Effector memory CD8-positive, alpha-beta T cell (primary cell): Measurements from ENCODE around the gene PWWP2B.
A peak's percentile ranks its signal among the peaks of the same experiment; 100 is the strongest.

Experiments used
- ATAC-seq: fragments of 150-1000 bp; cut with Tn5 transposase; replicated peaks from 2 replicates; pipeline ENCODE4 v1.10.0; 2021; ENCODE audit warnings: mild to moderate bottlenecking, moderate library complexity
- DNase-seq, 3 experiments: peaks; one replicate each; pipeline ENCODE4 v3.0.0; 2021
- H3K27ac Mint-ChIP-seq, 2 donors: one replicate each; pipeline ENCODE4 v1.8.0; 2022; ENCODE audit warnings: mild to moderate bottlenecking in 2 of 2, mixed read lengths in 2 of 2, moderate library complexity in 2 of 2
- H3K27me3 Mint-ChIP-seq, 2 donors: one replicate each; pipeline ENCODE4 v1.8.0; 2022; ENCODE audit warnings: mixed read lengths in 2 of 2
- H3K36me3 Mint-ChIP-seq: one replicate; pipeline ENCODE4 v1.8.0; 2022; ENCODE audit warnings: mild to moderate bottlenecking, moderate library complexity, mixed read lengths; ENCODE audit not compliant: insufficient read depth
- H3K4me1 Mint-ChIP-seq, 2 donors: one replicate each; pipeline ENCODE4 v1.8.0; 2022; ENCODE audit warnings: low read depth in 2 of 2, mixed read lengths in 2 of 2
- H3K4me3 Mint-ChIP-seq, 2 donors: one replicate each; pipeline ENCODE4 v1.8.0; 2022; ENCODE audit warnings: mild to moderate bottlenecking in 2 of 2, mixed read lengths in 2 of 2, moderate library complexity in 2 of 2
- H3K9me3 Mint-ChIP-seq, 2 donors: one replicate each; pipeline ENCODE4 v1.8.0; 2022; ENCODE audit warnings: mixed read lengths in 2 of 2

The PWWP2B gene

DNA sequence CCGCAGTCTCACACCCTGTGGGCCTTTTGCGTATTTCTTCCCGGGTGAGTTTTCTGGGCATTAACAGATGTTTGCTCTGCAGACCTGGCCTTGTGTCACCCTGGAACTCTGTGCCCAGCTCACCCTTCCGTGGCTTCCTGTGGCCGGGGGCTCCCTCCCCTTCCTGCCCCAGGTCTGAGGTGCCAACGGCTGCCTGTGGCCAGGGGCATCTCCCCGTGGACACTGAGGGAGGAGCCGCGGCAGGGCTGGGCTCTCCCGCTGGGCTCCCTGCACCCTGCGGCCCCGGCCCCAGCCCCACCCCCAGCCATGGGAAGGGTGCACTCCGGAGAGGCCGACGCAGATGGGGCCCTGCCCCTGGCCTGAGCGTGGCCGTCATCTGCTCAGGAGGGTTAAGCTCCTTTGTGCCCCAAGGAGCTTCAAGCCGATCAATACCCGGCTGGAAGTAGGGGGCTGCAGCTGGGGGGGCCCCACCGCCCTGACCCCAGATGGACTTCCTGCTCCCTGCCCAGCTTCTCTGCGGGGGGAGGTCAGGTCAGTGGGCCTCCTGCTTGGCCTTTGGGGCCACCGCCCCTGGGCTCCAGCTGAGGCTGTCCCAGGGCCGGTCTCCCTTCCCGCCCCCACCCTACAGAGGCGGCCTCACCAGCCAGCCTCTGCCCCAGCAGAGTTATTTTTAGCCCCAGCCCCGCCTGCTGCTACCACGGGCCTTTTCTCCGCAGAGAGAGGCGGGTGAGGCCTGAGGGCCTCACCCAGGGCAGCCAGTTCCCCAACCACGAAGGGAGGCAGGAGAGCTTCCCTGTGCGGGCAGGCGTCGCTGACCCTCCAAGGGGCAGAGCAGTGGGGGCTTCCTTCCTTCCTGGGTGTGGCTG, 24.2 kb downstream of the PWWP2B start:
- Mint-ChIP-seq H3K27me3 (no peaks in the 10 kb centered on the region), H3K36me3 (peaks cover 16% of the 10 kb centered on the region), H3K4me1 (peaks cover 10 to 13% of the 10 kb centered on the region in 2 donors), H3K4me3 (peak overlapping the region in 1 of 2 donors; percentile 49), H3K27ac (peak overlapping the region; percentile 56 to 83), H3K9me3 (no peaks in the 10 kb centered on the region)
- DNase-seq (no peak), ATAC-seq (peak; percentile 71)

DNA sequence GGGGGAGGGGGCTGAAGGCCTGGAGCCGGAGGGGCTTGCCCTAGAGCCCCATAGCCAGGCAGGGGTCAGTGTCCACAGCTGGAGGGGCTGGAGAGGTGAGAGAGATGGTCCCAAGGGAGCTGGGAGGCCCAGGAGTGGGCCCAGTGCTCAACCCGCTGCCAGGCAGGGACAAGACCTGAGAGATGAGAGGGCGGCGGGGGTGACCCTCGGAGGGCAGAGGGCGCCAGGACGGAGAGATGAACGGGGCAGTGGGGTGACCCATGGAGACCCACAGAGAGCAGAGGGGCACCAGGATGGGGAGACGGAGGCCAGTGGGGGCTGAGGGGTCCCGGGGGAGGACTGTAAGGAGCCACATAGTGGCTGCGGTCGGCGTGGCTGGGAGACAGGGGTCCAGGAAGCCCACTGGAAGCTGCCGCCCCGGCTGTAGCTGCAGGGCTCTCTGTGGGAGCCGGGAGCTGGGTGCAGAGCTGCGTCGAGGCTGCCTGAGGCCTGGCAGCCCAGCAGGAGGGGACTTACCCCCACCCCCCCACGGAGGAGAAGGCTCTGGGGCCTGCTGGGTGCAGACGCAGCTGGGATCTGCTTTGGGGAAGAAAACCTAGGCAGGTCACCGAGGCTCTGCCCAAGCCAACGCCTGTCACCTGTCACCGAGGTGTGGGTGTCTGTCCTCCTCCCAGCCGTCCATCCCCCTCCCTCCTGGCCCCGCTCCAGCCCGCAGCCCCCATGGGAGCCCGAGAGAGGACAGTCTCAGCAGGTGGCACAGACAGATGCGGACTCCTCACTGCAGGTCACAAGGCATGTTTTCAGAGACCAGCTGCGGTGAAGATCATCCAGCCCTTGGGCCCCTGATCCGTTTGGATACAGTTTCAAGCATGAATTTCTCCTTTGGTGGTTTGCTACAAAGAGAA, 25.1 kb downstream of the PWWP2B start:
- peak overlapping the region; percentile 56 to 66 for H3K27ac Mint-ChIP-seq
- DNase-seq, result no peak

DNA sequence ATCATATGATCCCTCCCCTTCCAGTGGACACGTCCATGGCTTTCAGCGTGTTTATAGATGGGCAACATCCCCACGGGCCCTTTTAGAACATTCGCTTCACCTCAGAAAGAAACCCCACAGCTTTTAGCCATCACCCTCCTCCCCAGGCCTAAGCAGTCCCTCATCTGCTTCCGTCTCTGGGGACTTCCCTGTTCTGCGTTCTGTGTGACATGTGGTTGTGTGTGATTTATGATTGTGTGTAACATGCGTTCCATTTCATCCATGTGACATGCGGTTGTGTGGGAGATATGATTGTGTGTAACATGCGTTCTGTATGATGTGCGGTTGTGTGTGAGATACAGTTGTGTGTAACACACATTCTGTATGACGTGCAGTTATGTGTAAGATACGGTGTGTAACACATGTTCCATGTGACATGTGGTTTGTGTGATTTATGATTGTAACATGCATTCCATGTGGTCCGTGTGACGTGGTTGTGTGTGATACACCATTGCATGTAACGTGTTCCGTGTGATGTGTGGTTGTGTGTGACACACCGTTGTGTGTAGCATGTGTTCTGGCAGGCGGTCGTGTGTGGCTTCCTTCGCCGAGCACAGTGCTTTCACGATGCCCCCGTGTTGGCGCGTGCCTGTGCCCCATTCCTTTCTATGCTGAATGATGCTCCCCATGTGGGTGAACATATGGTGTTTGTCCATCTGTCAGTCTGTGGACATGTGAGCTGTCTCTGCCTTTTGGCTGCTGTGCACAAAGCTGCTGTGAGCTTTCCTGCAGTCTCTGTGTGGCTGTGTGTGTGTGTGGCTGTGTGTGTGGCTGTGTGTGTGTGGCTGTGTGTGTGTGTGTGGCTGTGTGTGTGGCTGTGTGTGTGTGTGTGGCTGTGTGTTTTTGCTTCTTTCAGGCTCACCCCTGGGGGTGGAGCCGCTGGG, 26.2 kb downstream of the PWWP2B start:
- H3K9me3 Mint-ChIP-seq, result no peaks in the 10 kb centered on the region
- H3K4me1 Mint-ChIP-seq, result peaks cover 10 to 13% of the 10 kb centered on the region in 2 donors
- H3K27ac Mint-ChIP-seq, result peak overlapping the region in 1 of 2 donors; percentile 29
- peak overlapping the region in 1 of 2 donors; percentile 12 for H3K4me3 Mint-ChIP-seq
- H3K36me3 Mint-ChIP-seq, result peaks cover 14% of the 10 kb centered on the region
- ATAC-seq, result no peak
- DNase-seq, result no peak
- no peaks in the 10 kb centered on the region for H3K27me3 Mint-ChIP-seq

More for the DNA sequence above, 25.1 kb downstream of the PWWP2B start:
- Mint-ChIP-seq H3K4me3 (peak overlapping the region in 1 of 2 donors; percentile 49), H3K4me1 (peaks cover 10 to 13% of the 10 kb centered on the region in 2 donors), H3K36me3 (peaks cover 14% of the 10 kb centered on the region), H3K27me3 (no peaks in the 10 kb centered on the region), H3K9me3 (no peaks in the 10 kb centered on the region)
- ATAC-seq, result no peak

DNA sequence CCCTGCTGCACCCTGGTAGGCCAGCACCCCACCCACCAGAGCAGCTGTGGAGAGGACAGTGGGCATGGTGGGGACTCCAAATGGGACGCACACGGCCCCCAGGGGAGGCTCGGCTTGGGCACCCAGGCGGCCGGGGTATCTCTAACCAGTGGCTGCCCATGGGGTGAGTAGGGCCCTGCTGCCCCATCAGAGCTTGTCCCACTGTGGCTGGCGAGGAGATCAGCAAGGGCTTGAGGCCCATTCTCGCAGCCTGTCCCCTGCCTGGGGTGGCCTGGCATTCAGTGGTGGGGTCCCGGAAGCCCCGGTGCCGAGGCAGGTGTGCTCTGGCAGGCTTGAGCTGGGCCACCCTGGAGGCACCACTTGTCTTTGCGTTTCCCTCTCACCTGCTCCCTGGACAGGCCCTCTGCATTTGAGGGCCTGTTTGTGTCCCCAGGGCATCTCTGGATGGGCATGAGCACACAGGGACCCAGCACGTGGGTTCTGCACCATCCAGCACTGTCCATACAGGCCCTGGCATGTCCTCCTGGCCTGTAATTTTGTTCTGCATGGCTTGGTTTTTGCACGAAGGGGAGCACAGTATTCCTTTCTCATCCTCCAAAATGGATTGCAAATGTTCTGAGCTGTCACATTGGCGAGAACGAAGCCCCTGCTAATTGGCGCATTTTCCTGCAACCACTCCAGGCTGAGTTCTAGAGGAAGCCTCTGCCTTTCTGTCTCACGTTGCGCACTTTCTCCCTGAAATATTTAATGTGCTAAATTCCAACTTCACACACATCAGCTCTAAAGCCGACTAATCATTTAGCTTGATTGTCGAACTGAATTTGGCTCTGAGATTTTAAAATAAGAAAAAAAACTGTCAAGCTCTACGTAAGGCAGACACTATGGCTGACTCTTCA, 27.2 kb downstream of the PWWP2B start:
- H3K4me3 Mint-ChIP-seq, result no peak overlapping the region
- no peak for DNase-seq
- H3K27me3 Mint-ChIP-seq, result no peaks in the 10 kb centered on the region
- ATAC-seq, result no peak
- H3K4me1 Mint-ChIP-seq, result peaks cover 10% of the 10 kb centered on the region in 2 donors
- peaks cover 14% of the 10 kb centered on the region for H3K36me3 Mint-ChIP-seq
- no peaks in the 10 kb centered on the region for H3K9me3 Mint-ChIP-seq
- no peak overlapping the region for H3K27ac Mint-ChIP-seq

DNA sequence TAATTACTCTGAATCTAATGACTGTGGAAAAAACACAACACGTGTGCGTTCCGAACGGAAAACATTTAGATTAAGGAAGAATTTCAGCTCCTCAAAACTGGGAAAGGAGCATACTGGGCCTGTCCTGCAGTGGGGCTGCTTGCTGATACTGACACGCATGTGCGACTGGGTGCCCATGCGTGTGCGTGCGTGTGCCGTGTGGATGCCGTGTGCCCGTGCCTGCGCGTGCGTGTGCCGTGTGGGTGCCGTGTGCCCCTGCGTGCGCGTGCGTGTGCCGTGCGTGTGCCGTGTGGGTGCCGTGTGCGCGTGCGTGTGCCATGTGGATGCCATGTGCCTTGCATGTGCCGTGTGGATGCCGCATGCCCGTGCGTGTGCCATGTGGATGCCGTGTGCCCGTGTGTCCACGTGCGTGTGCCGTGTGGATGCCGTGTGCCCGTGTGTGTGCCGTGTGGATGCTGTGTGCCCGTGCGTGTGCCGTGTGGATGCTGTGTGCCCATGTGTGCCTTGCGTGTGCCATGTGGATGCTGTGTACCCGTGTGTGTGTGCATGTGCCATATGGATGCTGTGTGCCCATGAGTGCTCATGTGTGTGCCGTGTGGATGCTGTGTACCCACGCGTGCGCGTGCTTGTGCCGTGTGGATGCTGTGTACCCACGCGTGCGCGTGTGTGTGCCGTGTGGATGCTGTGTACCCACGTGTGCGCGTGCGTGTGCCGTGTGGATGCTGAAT, 28.2 kb downstream of the PWWP2B start:
- Mint-ChIP-seq H3K27ac (no peak overlapping the region), H3K27me3 (no peaks in the 10 kb centered on the region), H3K4me1 (peaks cover 13 to 14% of the 10 kb centered on the region in 2 donors), H3K36me3 (peaks cover 10% of the 10 kb centered on the region), H3K4me3 (no peak overlapping the region), H3K9me3 (no peaks in the 10 kb centered on the region)
- no peak for DNase-seq
- ATAC-seq, result no peak

DNA sequence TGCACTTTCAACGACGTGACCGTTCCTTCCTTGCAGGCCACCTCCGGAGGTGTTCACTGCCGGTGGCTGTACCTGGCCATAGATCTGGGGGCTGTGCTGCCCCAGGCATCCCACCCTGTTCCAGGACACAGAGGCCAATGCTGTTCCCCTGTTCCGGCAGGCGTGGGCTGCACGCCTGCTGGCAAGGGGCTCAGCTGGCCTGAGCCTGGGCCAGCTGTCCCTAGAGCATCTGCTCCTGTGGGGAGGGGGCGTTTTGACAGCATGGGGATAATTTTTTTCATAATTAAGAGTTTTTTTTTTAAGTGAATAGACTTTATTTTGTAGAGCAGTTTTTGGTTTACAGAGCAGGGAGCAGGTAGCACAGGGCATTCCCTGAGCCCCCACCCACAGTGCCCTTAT, 28.8 kb downstream of the PWWP2B start:
- no peak overlapping the region for H3K27ac Mint-ChIP-seq
- H3K36me3 Mint-ChIP-seq, result peaks cover 10% of the 10 kb centered on the region
- peaks cover 11 to 15% of the 10 kb centered on the region in 2 donors for H3K4me1 Mint-ChIP-seq
- H3K4me3 Mint-ChIP-seq, result no peak overlapping the region
- DNase-seq, result no peak
- no peaks in the 10 kb centered on the region for H3K9me3 Mint-ChIP-seq
- no peak for ATAC-seq
- H3K27me3 Mint-ChIP-seq, result no peaks in the 10 kb centered on the region

DNA sequence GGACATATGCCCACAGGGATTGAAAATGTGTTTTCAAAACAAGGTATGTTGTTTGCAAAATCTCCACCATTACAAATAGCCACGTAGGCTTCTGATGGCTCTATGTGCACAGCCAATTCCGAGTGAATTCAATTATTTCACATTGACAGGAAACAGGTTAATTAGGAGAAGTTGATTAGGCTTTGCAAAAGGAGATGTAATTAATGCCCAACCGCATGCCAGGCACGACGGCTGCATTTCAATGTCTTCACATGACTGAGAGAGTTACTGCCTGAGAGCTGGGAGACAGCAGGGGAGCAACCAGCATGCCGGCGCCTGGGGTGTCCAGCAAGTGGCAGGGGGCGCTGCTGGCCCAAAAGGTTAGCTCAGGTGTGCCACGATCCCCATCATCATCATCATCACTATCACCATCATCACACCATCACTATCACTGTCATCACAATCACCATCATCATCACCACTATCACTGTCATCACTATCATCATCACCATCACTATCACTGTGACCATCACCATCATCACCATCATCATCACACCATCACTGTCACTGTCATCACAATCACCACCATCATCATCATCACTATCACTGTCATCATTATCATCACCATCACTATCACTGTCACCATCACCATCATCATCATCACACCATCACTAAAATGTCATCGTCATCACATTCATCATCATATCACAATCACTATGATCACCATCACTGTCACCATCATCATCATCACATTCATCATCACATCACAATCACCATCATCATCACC, 30.2 kb downstream of the PWWP2B start:
- H3K27ac Mint-ChIP-seq, result no peak overlapping the region
- no peaks in the 10 kb centered on the region for H3K9me3 Mint-ChIP-seq
- ATAC-seq (peak; percentile 30), DNase-seq (no peak)
- H3K27me3 Mint-ChIP-seq, result no peaks in the 10 kb centered on the region
- H3K4me3 Mint-ChIP-seq, result no peak overlapping the region
- H3K4me1 Mint-ChIP-seq, result peaks cover 4 to 12% of the 10 kb centered on the region in 2 donors
- H3K36me3 Mint-ChIP-seq, result peaks cover 7% of the 10 kb centered on the region

DNA sequence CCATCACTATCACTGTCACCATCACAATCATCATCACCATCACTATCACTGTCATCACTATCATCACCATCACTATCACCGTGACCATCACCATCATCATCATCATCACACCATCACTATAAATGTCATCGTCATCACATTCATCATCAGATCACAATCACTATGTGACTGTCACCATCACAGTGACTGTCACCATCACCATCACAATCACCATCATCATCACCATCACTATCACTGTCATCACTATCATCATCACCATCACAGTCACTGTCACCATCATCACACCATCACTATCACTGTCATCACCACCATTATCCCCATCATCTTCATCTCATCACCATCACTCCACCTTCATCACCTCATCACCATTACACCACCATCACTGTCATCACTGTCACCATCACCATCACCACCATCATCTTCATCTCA, 31.0 kb downstream of the PWWP2B start:
- DNase-seq (no peak), ATAC-seq (peak; percentile 36)
- Mint-ChIP-seq H3K27ac (no peak overlapping the region), H3K4me1 (peaks cover 4 to 11% of the 10 kb centered on the region in 2 donors), H3K27me3 (no peaks in the 10 kb centered on the region), H3K4me3 (no peak overlapping the region), H3K9me3 (no peaks in the 10 kb centered on the region), H3K36me3 (peaks cover 4% of the 10 kb centered on the region)

DNA sequence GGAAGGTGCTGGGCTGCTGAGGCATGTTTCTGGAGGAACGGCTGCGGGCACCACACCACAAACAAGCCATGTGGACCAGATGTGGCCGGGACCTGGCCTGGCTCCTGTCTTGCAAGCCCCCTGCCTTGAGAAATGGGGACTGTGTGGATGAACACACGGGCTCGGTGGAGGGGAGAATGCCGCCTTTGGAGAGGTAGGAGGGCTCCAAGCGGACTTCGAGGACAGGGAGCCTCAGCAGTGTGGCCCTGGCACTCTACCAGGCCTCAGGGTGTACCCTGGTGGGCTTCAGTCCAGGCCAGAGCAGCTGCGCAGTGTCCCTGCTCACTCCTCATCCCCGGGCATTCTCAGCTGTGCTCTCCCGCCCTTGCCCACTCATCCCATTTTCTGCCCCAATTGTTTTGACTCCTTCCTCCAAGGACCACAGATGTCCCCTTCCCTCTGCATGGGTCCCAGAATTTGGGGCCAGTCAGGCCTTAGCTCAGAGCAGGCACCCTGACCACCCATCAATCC, 31.5 kb downstream of the PWWP2B start:
- DNase-seq, result no peak
- peaks cover 4% of the 10 kb centered on the region for H3K36me3 Mint-ChIP-seq
- no peak overlapping the region for H3K4me3 Mint-ChIP-seq
- H3K9me3 Mint-ChIP-seq, result no peaks in the 10 kb centered on the region
- H3K27me3 Mint-ChIP-seq, result no peaks in the 10 kb centered on the region
- H3K4me1 Mint-ChIP-seq, result peaks cover 4 to 7% of the 10 kb centered on the region in 2 donors
- no peak for ATAC-seq
- H3K27ac Mint-ChIP-seq, result no peak overlapping the region

DNA sequence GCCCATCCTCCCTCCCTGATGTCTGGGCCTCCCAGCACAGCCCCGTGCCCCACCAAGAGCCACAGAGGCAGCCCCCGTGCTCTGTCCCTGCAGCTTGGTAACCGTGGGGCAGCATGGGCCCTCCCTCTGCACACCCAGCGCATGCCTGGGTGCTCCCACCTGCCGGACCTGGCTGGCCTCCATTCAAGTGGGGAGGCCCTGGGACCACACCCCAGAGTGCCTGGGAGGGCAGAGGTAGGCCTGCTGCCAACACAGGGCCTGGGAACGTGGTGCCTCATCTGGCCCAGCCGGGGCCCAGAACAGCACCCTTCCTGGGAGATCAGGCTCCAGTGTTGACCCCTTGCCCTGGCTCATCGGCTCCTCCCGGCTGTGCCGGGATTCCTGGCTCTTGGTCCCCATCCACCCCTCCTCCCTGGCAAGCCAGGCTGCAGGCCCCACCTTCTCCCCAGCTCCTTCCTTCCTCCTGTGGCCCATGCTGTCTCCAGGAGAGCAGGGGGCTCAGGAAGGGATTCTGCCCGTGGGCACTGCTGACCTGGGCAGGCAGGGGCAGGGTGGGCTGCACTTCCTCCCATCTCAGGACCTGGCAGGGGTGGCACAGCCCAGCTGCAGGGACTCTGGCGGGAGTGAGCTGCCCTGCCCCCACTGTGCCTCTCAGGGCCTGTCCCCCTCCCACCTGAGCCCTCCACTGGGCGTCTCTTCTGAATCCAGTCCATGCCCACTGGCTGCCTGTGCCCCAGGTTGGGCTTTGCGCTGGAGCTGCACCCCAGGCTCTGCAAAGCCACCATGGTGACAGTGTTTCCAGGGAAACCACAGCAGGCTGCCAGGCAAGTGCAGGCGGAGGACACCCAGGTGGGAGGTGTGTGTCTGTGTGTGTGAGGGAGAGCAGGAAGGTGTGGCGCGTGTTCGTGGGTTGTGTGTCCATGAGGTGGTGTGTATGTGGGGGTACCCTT, 32.6 kb downstream of the PWWP2B start:
- Mint-ChIP-seq H3K4me3 (no peak overlapping the region), H3K27ac (peak overlapping the region in 1 of 2 donors; percentile 11), H3K4me1 (peaks cover 7 to 9% of the 10 kb centered on the region in 2 donors), H3K9me3 (no peaks in the 10 kb centered on the region), H3K36me3 (peaks cover 4% of the 10 kb centered on the region), H3K27me3 (no peaks in the 10 kb centered on the region)
- no peak for DNase-seq
- ATAC-seq, result no peak
